Testis (tissue), 2 donors: ENCODE measurements around the gene CUL5.

ENCODE experiments used
- POLR2A ChIP-seq: fragments of 450-650 bp; IDR thresholded peaks from one replicate; pipeline ENCODE4 v1.6.1; 2017; ENCODE audit warnings: antibody characterized with exemption, mild to moderate bottlenecking, moderate library complexity
- TF ChIP-seq, protein P1 (sequence below), 3 experiments: fragments of 450-650 bp in 2 of 3; fragments of 200-600 bp in 1 of 3; sonication (generic) in 1 of 3; IDR thresholded peaks; one replicate each; pipeline ENCODE4 v1.5.1; 2016 to 2019; ENCODE audit warnings: antibody characterized with exemption in 3 of 3, mild to moderate bottlenecking in 2 of 3, moderate library complexity in 1 of 3

- no peak for TF ChIP-seq POLR2A
- TF ChIP-seq, protein P1, sequence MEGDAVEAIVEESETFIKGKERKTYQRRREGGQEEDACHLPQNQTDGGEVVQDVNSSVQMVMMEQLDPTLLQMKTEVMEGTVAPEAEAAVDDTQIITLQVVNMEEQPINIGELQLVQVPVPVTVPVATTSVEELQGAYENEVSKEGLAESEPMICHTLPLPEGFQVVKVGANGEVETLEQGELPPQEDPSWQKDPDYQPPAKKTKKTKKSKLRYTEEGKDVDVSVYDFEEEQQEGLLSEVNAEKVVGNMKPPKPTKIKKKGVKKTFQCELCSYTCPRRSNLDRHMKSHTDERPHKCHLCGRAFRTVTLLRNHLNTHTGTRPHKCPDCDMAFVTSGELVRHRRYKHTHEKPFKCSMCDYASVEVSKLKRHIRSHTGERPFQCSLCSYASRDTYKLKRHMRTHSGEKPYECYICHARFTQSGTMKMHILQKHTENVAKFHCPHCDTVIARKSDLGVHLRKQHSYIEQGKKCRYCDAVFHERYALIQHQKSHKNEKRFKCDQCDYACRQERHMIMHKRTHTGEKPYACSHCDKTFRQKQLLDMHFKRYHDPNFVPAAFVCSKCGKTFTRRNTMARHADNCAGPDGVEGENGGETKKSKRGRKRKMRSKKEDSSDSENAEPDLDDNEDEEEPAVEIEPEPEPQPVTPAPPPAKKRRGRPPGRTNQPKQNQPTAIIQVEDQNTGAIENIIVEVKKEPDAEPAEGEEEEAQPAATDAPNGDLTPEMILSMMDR (IDR thresholded peaks at IDR 0.05): no peak
Observed at GRCh38 chr11:108035690-108036089, 27.0 kb downstream of the CUL5 start.
